HG02588 (cell line): Measurements from ENCODE around the gene PIAS1.
"Not testable (repeated sequence)": the region's sequence is repeated elsewhere in the genome, so short reads cannot be mapped to it uniquely, and the experiment has no call there.

Experiments
- ATAC-seq: cut with Tn5 transposase; IDR thresholded peaks from one replicate; pipeline ENCODE4 v1.9.1; 2021; ENCODE audit warnings: mild to moderate bottlenecking, moderate library complexity; ENCODE audit not compliant: unreplicated experiment

Gene PIAS1

DNA sequence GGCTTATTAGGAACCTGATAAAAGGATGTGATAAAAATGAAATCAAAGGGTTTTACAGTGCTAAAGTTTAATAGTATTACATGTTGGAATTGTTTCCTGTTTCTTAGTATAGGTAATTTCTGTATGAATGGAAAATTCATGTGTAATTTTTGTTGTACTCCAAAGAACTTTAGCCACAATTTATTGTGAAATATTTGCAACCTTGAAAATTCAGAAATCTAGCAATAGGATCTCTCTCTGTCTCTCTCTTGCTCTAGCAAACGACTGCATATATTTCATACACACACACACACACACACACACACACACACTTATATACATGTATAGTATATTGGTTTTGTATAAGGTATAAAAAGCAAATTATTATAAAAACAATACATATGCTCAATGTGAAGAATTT lies 59.6 kb downstream of the PIAS1 start:
- no peak for ATAC-seq

DNA sequence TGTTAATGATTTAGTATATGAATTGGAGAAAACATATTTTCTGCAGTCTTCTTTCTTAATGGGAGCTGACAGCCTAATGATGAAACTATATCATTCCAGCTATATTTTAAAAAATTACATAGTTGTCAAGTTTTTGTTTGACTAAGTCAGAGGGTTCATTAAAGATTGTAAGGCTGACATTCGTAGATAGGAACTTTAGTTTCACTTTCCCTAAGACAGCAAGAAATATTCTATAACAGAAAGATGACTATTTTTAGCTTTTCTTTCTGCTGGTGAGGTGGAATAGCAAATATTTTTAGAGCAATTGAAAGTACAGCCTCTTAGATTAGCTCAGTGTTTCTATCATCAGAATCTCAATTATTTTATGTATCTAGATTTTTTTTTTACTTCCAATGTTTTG lies 60.2 kb downstream of the PIAS1 start:
- ATAC-seq, result no peak

DNA sequence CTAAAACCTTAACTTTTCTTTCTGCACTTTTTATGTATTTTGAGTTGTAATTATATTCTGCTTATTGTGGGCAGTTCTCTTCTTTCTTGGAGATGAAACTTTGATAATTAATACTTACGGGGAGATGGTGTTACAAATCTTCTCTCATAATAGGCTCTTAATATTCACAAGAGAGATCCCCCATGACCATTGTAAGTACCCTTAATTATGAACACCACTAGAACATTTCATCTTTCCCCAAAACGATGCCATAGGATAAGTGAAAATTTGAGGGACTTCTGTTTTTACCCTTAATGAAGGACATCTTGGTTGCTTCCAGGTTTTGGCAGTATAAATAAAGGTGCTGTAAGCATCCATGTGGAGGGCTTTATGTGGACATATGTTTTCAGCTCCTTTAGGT lies 60.7 kb downstream of the PIAS1 start:
- no peak for ATAC-seq

DNA sequence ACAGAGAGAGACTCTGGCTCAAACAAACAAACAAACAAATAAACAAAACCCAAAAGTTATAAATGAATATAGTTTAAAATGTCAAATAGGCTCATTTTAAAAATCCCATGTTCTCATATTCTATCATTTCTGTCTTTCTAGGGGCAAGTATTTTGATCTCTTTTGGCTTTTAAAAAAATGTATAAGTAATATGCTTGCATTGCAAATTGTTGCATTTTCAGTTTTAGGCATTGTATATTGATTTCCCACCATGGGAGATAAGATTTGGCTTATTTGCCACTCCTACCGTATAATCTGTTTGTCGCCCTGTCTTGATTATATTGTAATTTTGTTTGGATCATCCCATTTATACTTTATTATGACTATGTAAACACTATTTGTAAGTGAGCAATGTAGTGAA lies 70.6 kb downstream of the PIAS1 start:
- no peak for ATAC-seq

DNA sequence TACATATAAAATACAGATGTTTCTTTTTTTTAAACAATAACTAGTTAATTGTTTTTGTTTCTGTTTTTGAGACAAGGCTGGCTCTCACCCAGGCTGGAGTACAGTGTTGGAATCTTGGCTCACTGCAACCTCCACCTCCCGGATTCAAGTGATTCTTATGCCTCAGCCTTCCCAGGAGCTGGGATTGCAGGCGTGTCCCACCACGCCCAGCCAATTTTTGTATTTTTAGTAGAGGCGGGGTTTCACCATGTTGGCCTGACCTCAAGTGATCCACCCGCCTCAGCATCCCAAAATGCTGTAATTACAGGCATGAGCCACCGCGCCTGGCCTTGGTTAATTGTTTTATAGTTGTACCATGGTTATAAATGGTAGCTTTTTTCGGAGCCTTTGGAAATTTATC lies 72.3 kb downstream of the PIAS1 start:
- no peak for ATAC-seq

DNA sequence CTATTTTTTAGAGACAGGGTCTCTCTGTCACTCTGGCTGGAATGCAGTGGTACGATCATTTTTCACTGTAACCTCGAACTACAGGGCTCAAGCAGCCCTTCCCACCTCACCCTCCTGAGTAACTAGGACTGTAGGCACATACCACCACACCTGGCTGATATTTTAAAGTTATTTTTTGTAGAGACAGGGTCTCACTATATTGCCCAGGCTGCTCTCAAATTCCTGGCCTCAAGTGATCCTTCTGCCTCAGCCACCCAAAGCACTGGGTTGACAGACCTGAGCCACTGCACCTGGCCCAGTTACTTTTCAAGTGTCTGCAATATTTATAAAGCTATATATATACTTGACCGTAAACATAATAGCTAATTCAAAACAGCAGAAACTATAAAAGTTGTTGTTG lies 75.0 kb downstream of the PIAS1 start:
- ATAC-seq, result no peak

DNA sequence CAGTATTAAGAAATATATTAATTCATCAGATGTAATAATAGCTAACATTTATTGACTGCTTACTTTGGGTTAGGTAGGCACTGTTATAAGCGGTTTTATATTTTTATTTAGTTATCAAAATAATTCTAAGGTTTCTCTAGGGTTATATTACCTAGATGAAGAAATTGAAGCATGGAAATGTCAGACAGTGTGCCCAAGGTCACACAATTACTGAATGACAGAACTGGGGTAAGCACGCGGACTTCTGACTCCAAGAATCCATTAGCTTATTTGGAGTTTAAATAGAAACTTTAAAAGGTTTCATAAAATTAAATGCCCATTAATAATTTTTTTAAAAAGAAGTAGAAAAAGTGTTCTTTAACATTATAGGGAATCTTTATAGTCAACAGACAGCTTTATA lies 76.7 kb downstream of the PIAS1 start:
- ATAC-seq, result no peak

DNA sequence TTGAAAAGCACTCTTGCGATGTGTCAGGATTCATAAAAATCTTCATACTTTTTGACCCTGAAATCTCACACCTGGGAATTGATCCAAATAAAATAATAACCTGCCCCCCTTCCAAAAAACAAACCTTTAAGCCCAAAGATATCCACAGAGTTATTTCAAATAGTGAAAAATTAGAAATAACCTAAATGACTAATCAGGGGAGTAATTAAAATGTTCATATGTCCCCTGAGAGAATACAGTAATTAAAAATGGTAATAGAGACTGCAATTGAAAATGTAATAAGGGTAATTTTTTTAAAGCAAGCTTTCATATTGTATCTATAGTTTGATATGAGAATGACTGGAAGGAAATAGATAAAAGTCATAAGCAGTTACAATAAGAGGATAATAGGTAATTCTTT lies 83.0 kb downstream of the PIAS1 start:
- ATAC-seq, result no peak

DNA sequence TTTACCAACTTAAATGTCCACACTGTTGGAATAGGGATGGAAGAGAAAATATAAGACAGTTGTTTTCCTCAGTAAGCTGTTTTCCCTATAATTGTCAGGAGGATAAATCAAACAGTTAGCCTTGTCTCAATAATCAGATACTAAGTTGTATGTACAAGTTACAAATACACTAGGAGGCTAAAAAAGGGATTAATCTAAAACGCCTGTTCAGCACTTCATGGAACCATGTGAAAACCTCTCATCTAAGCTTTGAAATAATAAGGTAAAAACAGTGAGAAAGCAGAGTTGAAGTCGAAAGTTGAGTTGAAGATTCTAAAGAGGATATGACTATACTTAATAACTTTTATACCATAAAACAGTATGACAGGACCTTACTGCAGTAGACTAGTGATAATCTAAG lies 89.0 kb downstream of the PIAS1 start:
- no peak for ATAC-seq

DNA sequence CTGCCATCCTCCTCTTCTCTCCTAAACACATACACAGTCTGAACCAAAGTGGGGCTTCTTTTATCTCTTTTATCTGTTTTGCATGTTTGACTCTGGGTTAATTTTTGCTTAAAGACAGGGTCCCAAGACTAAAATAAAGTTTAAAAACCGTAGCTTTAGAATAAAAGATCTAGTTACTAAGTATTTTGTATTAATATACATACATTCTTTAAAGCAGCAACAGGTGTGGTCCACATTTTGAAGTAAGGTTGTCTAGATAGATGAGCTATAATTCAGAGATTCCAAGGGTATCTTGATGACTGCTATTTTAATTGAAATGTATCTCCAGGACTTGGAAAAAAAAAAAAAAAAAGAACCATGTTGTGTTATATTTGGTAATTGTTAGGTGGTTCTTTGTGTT lies 89.7 kb downstream of the PIAS1 start:
- no peak for ATAC-seq

DNA sequence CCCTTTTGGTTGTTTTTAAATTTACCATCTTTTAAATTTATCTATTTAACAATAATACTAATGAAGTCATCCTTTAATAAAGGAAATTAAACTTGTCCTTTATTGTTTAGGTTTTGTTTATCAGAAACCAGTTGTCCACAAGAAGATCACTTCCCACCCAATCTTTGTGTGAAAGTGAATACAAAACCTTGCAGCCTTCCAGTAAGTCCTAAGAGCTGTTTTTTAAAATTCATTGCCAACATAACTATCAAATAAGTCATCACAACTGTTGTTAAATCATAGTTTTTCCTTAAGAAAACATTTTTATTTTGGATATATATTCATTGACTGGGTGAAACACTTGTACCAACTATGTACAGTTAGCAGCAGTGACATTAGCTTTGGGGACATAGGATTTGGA lies 91.6 kb downstream of the PIAS1 start:
- ATAC-seq, result no peak

DNA sequence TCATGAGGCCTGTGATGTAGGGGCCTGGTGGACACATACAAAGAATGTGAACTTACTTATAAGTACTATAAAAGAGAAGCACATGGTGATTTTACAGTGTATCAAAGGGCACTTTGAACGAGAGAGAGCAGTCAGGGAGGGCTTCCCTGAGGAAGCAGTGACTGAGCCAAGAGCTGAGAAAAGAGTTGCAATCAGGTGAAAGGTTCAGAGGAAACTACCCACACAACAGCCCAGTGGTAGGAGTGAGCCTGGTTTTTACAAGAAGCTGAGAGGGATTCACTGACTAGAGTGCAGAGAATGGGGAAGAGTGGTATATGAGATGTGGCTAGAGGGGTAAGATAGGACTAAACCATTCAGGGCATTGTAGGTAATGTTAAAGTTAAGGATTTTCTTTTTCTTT lies 93.9 kb downstream of the PIAS1 start:
- no peak for ATAC-seq

DNA sequence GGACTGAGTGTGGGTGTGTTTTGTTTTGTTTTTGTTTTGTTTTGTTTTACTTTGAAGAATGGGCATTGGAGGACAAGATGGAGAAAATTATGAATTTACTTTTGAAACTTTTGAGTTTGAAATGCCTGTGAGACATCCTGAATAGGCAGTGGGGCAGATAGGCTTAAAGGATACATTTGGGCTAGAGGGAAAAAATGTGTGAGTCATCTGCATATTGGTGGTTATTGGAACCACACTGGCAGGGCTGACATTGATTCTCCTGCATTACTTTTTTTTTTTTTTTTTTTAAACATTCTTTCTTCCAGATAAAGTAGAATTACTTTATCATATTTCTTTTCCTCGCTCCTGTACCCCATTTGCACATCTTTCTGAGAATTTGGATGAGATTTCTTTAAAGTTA lies 94.9 kb downstream of the PIAS1 start:
- ATAC-seq, result no peak

DNA sequence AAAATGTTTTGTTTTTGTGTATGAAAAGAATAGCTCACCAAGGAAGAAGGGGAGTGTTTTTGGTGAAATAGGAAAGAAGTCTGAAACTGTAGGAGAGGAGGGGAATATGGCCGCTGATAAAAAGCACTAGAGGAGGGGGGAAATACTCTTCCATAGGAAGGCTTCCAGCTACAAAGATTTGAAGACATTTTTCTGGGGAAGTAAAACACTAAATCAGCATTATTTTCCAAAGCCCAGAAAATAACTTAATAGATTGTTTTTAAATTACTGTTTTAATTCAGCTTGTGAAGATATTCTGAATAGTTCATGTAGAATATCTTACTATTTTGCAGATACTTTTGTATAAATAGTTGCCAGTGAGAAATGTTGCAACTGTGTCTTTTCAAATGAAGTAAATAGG lies 96.1 kb downstream of the PIAS1 start:
- no peak for ATAC-seq

DNA sequence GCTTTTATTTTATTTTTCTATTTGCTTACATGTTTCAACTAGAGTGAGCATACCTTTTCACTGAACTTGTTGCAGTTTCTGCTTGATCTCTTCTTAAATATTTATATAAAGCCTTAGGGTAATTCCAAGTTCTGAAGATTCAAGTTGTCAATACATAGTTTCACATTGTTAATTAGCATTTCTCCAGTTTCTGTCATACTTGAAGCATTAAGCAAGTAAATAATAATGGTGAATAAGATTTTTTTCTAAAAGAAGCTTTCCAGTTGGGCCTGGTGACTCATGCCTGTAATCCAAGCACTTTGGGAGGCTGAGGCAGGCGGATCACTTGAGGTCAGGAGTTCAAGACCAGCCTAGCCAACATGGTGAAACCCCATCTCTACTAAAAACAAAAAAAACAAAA lies 97.2 kb downstream of the PIAS1 start:
- no peak for ATAC-seq

DNA sequence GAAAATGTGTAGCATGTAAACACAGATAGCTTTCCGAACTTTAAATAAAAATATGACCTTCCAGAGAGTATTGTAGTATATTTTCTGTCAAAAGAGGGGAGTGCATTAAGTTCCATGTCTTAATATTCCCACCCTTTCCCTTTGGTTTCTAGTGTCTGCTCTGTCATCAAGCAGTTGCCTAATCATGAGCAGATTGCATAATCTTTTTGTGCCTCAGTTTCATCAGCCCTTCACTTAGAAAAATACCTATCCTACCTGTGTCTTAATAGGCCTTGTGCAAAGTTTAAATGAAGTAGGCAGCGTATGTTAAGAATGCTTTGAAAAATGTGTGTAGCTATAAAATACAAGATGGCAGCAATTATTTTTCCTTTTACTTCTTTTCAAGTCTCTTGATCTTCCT lies 98.2 kb downstream of the PIAS1 start:
- no peak for ATAC-seq

DNA sequence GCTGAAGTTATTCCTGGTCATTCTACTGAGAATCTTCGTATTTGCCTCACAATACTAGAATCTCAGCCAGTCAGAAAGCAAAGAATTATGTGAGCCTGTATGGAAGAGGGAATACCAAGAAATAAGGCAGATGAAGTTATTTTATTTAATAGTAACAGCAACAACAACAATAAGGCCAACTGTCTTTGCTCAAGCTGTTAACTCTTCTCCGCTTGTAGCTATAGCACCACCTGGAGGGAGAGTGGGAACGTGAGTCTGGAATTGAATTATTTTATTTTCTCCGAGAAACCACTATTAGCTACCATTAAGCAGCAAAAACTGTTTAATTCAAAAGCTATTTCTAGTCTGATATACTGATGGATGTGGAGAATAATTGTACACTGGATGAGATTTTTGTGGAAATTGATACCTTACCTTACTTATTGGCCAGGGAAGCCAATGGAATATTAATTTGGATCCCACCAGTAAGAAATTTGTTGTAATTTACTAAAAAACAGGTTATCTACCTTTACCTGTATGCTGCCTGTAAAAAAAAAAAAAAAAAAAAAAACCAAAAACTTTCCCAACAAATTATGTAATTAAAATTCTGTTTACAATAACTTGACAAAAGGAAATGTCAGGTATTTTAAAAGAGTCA lies 100.9 kb downstream of the PIAS1 start:
- ATAC-seq, result no peak

DNA sequence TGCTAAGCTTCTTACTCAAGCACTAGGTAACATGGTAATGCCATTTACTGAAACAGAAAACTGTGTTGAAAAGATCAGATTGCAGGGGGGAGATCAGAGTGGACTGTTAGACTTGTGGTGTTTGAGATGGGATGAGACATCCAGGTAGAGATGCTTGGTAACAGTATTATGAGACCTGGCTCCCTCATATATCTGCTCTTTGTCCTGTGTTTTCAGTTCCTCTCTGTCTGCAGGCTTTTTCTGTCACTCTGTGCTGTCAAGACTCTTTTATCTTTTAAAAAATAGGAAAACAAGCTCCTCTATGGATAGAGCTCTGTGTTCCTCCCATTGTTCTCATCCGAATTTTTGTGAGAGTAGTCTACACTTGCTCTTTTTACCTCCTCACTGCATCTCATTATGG lies 103.0 kb downstream of the PIAS1 start:
- ATAC-seq, result no peak

DNA sequence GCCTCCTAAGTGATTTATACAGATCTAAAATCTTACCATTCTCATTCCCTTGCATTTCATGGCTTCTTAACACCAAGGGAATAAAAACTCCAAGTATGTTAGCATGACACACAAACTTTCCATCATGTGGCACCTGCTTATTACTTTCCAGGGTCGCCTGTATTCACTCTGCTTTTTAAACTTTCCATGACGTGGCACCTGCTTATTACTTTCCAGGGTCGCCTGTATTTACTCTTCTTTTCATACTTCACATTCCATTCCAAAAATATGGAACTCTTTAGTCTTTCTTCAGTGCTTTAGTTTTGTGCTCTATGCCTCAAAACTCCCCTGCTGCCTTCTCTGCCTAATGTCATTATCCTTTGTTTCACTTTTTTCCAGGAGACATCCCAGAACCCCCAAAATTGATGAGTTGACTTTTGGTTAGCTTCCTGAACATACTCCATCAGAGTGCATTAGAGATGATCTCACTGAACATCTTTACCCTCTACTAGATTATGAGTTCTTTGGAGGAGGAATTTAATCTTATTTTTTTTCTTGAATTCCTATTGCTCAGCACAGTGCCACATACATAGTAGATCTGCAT lies 104.0 kb downstream of the PIAS1 start:
- ATAC-seq, result no peak

DNA sequence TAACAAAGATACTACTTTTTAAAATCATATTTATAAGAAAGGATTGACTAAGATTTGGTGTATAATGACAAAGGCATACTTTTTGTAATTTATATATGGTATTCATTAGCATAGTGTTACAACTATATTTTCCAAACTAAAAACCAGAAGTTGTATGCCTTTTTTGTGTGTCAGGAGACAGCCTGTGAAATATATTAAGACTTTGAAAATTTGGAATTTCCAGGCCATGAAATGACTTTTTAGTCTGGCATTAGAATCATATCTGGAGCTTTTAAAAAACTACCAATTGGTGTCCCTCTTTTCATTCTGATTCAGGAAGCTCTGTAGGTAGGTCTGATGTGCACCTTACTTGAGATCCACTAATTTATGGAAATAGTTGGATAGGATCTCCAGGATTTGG lies 109.1 kb downstream of the PIAS1 start:
- no peak for ATAC-seq

DNA sequence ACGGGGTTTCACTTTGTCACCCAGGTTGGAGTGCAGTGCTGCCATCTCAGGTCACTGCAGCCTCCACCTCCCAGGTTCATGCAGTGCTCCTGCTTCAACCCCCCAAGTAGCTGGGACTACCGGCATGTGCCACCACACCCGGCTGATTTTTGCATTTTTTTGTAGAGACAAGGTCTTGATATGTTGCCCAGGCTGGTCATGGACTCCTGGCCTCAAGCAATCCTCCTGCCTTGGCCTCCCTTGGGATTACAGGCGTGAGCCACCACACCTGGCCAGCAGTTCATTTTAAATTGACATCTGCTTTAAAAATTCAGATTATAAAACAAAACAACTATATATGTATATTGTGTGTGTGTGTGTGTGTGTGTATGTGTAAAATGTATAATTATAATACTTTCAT lies 112.7 kb downstream of the PIAS1 start:
- no peak for ATAC-seq

DNA sequence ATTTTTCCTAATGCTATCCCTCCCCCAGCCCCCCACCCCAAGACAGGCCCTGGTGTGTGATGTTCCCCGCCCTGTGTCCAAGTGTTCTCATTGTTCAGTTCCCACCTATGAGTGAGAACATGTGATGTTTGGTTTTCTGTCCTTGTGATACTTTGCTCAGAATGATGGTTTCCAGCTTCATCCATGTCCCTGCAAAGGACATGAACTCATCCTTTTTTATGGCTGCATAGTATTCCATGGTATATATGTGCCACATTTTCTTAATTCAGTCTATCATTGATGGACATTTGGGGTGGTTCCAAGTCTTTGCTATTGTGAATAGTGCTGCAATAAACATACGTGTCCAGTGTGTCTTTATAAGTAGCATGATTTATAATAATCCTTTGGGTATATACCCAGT lies 117.9 kb downstream of the PIAS1 start:
- ATAC-seq, result not testable (repeated sequence)

DNA sequence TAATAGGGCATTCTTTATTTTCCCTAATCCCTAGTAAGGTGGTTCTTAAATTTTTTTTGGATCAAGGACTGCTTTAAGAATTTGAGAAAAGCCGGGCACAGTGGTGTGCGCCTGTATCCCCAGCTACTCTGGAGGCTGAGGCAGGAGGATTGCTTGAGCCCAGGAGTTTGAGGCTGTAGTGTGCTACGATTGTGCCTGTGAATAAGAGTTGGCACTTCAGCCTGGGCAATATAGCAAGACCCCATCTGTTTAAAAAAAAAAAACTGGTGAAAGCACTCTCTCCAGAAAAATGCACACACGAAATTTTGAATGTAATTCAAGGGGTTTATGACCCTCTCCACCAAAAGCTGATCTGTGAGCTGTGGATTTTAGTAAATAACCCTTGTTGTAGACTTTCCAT lies 119.0 kb downstream of the PIAS1 start:
- ATAC-seq, result no peak
